GM12878 (cell line): ENCODE results near the gene ARL4D. TPM values are rescaled to one million over a fixed set of nuclear protein-coding genes. Genes with fewer than 3 reads are reported as not detected.

ENCODE experiments used
- GATAD2B ChIP-seq: fragments of 450-650 bp; conservative IDR thresholded peaks from 2 replicates; pipeline ENCODE4 v1.6.1; 2017; ENCODE audit warnings: low read depth, mild to moderate bottlenecking, moderate library complexity
- JUNB ChIP-seq: IDR thresholded peaks from 2 replicates; pipeline ENCODE4 v1.6.1; 2016; ENCODE audit warnings: antibody characterized with exemption, mild to moderate bottlenecking
- MTA3 ChIP-seq: IDR thresholded peaks from 2 replicates; pipeline ENCODE4 v1.6.1; 2012; ENCODE audit warnings: low read length, inconsistent platforms, borderline replicate concordance
- RELB ChIP-seq: fragments of 450-650 bp; IDR thresholded peaks from 2 replicates; pipeline ENCODE4 v1.6.1; 2017; ENCODE audit warnings: low read depth, mild to moderate bottlenecking, moderate library complexity
- ZBTB40 ChIP-seq: fragments of 450-650 bp; IDR thresholded peaks from 2 replicates; pipeline ENCODE4 v1.6.1; 2016; ENCODE audit warnings: mild to moderate bottlenecking, moderate library complexity, borderline replicate concordance
- polyA plus RNA-seq, 11 experiments: library from polyadenylated mRNA; depleted of rRNA in 4 of 11; unstranded in 6 of 11; stranded (reverse) in 5 of 11; fragments of >200 nt; fragmentation: Nextera tagmentation in 4 of 11; fragmentation: Illumina TruSeq in 1 of 11; extraction: Ambion mirVana in 4 of 11; extraction: Trizol in 1 of 11; gene quantifications; 1 replicate in 1 of 11; 2 replicates in 10 of 11; pipeline versions ENCODE4 v1.2.1 to v1.2.3, GENCODE V29; 2011 to 2016; ENCODE audit warnings: inconsistent platforms in 2 of 11, missing spikeins in 2 of 11, low read depth in 1 of 11
- total RNA-seq, 4 experiments: library from RNA; depleted of rRNA in 3 of 4; stranded (reverse); fragments of >200 nt in 3 of 4; fragmentation: Illumina TruSeq in 1 of 4; extraction: Trizol in 1 of 4; gene quantifications; 2 replicates each; pipeline versions ENCODE4 v1.2.1 to v1.2.3, GENCODE V29; 2013 to 2021

The ARL4D gene
- total and polyA plus RNA-seq, 10 of the 15 experiments (the other 5 are each of a cell fraction or from before 2014, with no cell fraction given) = 0.10 to 1.5 (median 0.75) TPM

GRCh38 chr17:43356999-43357398 lies 41.8 kb upstream of the ARL4D start (continued):
- TF ChIP-seq GATAD2B = no peak
- no peak for TF ChIP-seq MTA3
- no peak for TF ChIP-seq RELB
- no peak for TF ChIP-seq JUNB
- no peak for TF ChIP-seq ZBTB40
